Endothelial cell of umbilical vein (primary cell): Measurements from ENCODE around the gene TAF3. TPM values are rescaled to one million over a fixed set of nuclear protein-coding genes. Genes with fewer than 3 reads are reported as not detected.

ENCODE experiments used
- BruUV-seq: library from RNA; stranded (reverse); fragments of 400-500 nt; replicated peaks from 2 replicates; lab custom pipeline; 2021; lab: Mats Ljungman, UMichigan
- CTCF ChIA-PET: fragments of 300-600, 350-600 bp; sonication (Branson Sonifier 250); formaldehyde crosslinking; loops from one replicate; lab custom pipeline; 2021; ENCODE audit warnings: antibody characterized with exemption, inconsistent platforms; lab: Charles Lee
- POLR2A ChIA-PET: fragments of 300-600, 350-600 bp; sonication (Branson Sonifier 250); formaldehyde crosslinking; loops from one replicate; lab custom pipeline; 2021; ENCODE audit warnings: antibody characterized with exemption, inconsistent platforms; lab: Charles Lee
- DNase-seq: peaks from one replicate; pipeline ENCODE4 v3.0.0-alpha.2; 2011; ENCODE audit warnings: low read depth, low spot score
- FAIRE-seq: peaks from 2 replicates; lab custom pipeline; 2011; peaks lifted over from hg19 to GRCh38; lab: Jason Lieb, UNC
- H2AFZ ChIP-seq: 2 replicates; pipeline ENCODE4 v1.6.0; 2012; ENCODE audit warnings: low read depth, low read length, control low read depth, inconsistent platforms
- H3K27ac ChIP-seq: 2 replicates; pipeline ENCODE4 v1.5.1; 2011; ENCODE audit warnings: low read depth, mild to moderate bottlenecking, control low read depth, low read length, moderate library complexity; ENCODE audit not compliant: insufficient read depth
- H3K27me3 ChIP-seq, 2 experiments: 2 replicates each; pipeline versions ENCODE4 v1.6.0 to v1.6.1; 2011; ENCODE audit warnings: low read length in 2 of 2, mixed read lengths in 1 of 2; ENCODE audit not compliant: control insufficient read depth in 2 of 2, insufficient read depth in 2 of 2
- H3K36me3 ChIP-seq, 2 experiments: 2 replicates in 1 of 2; 3 replicates in 1 of 2; pipeline ENCODE4 v1.5.1; 2011; ENCODE audit warnings: low read length in 2 of 2, mild to moderate bottlenecking in 1 of 2, moderate library complexity in 1 of 2; ENCODE audit not compliant: control insufficient read depth in 2 of 2, insufficient read depth in 2 of 2; ENCODE audit errors: extremely low read depth in 1 of 2
- H3K4me1 ChIP-seq: 3 replicates; pipeline ENCODE4 v1.5.1; 2011; ENCODE audit warnings: mild to moderate bottlenecking, low read length; ENCODE audit not compliant: control insufficient read depth, insufficient read depth; ENCODE audit errors: extremely low read depth
- H3K4me2 ChIP-seq: 2 replicates; pipeline ENCODE4 v1.6.1; 2011; ENCODE audit warnings: low read length, control low read depth, mixed read lengths; ENCODE audit not compliant: insufficient read depth
- H3K4me3 ChIP-seq, 3 experiments: fragments of 200-600 bp in 1 of 3; sonication (generic), shearing (Covaris generic) in 1 of 3; replicated peaks in 1 of 3; 2 replicates each; pipeline ENCODE4 v1.5.1; 2011 to 2016; ENCODE audit warnings: control low read depth in 3 of 3, low read length in 3 of 3, mild to moderate bottlenecking in 2 of 3, inconsistent platforms in 1 of 3, low read depth in 1 of 3, moderate library complexity in 1 of 3; ENCODE audit not compliant: insufficient read depth in 1 of 3
- H3K79me2 ChIP-seq: 2 replicates; pipeline ENCODE4 v1.6.0; 2012; ENCODE audit warnings: low read length, inconsistent platforms; ENCODE audit not compliant: control insufficient read depth, insufficient read depth
- H3K9ac ChIP-seq: replicated peaks from 2 replicates; pipeline ENCODE3; 2011; ENCODE audit warnings: low read length, control low read depth; ENCODE audit not compliant: insufficient read depth; ENCODE audit errors: extremely low read depth
- H3K9me1 ChIP-seq: replicated peaks from 3 replicates; pipeline ENCODE4 v1.6.0; 2011; ENCODE audit warnings: mild to moderate bottlenecking, low read length; ENCODE audit not compliant: control insufficient read depth, insufficient read depth; ENCODE audit errors: extremely low read depth
- H3K9me3 ChIP-seq: replicated peaks from 2 replicates; pipeline ENCODE4 v1.5.1; 2012; ENCODE audit warnings: low read length, inconsistent platforms; ENCODE audit not compliant: control insufficient read depth, insufficient read depth
- H4K20me1 ChIP-seq: replicated peaks from 2 replicates; pipeline ENCODE3; 2011; ENCODE audit warnings: mild to moderate bottlenecking, low read length; ENCODE audit not compliant: control insufficient read depth, insufficient read depth; ENCODE audit errors: extremely low read depth
- EZH2 ChIP-seq: IDR thresholded peaks from 2 replicates; pipeline ENCODE4 v1.6.1; 2012; ENCODE audit warnings: borderline replicate concordance, low read depth, mild to moderate bottlenecking, moderate library complexity, low read length, inconsistent platforms; ENCODE audit not compliant: severe bottlenecking
- FOS ChIP-seq: IDR thresholded peaks from 2 replicates; pipeline ENCODE4 v1.6.1; 2011; ENCODE audit warnings: mild to moderate bottlenecking, low read length, moderate library complexity, borderline replicate concordance; ENCODE audit not compliant: insufficient read depth
- GATA2 ChIP-seq: IDR thresholded peaks from 2 replicates; pipeline ENCODE4 v1.7.0; 2011; ENCODE audit warnings: low read depth, mild to moderate bottlenecking, moderate library complexity, mixed read lengths, low read length; ENCODE audit not compliant: insufficient read length, insufficient read depth
- JUN ChIP-seq: IDR thresholded peaks from 2 replicates; pipeline ENCODE4 v1.6.1; 2011; ENCODE audit warnings: borderline replicate concordance, low read depth; ENCODE audit not compliant: insufficient read length, insufficient read depth
- MYC ChIP-seq: IDR thresholded peaks from one replicate; pipeline ENCODE4 v1.6.1; 2011; ENCODE audit warnings: mild to moderate bottlenecking, low read depth, low read length
- POLR2A ChIP-seq: IDR thresholded peaks from 2 replicates; pipeline ENCODE4 v1.6.1; 2012; ENCODE audit warnings: low read depth, mild to moderate bottlenecking, control low read depth, low read length
- POLR2AphosphoS5 ChIP-seq: IDR thresholded peaks from 2 replicates; pipeline ENCODE4 v1.6.1; 2012; ENCODE audit warnings: low read depth, mild to moderate bottlenecking, control low read depth, low read length, moderate library complexity; ENCODE audit not compliant: insufficient read depth
- dilution Hi-C: fragments of 300-500 bp; cut with MboI; formaldehyde crosslinking; loops from one replicate; pipeline ENCODE4 v1.15.0; 2019; ENCODE audit warnings: low sequenced_read_pairs; ENCODE audit not compliant: extremely low pct_ligation_motif_present
- intact Hi-C: fragments of 100-400 bp; cut with micrococcal nuclease; formaldehyde crosslinking; loops from one replicate; pipeline ENCODE4 v1.10.0; 2022
- polyA plus RNA-seq, 4 experiments: library from polyadenylated mRNA; depleted of rRNA in 3 of 4; stranded (reverse) in 3 of 4; unstranded in 1 of 4; fragments of >200 nt; gene quantifications; 2 replicates each; pipeline versions ENCODE4 v1.2.1 to v1.2.3, GENCODE V29; 2011 to 2012; ENCODE audit warnings: missing spikeins in 1 of 4
- total RNA-seq: library from RNA; stranded (reverse); gene quantifications from 2 replicates; pipeline ENCODE4 v1.2.3, GENCODE V29; 2021
- TF ChIP-seq, protein P1 (sequence below): IDR thresholded peaks from 2 replicates; pipeline ENCODE4 v1.6.1; 2011; ENCODE audit not compliant: insufficient read depth, insufficient read length
- TF ChIP-seq, protein P2 (sequence below), 2 donors: IDR thresholded peaks; 1 replicate in 1 of 2; 2 replicates in 1 of 2; pipeline ENCODE4 v1.5.1; 2011; ENCODE audit warnings: low read length in 2 of 2, mild to moderate bottlenecking in 2 of 2, moderate library complexity in 2 of 2, control low read depth in 1 of 2, inconsistent platforms in 1 of 2, low read depth in 1 of 2; ENCODE audit not compliant: insufficient read depth in 1 of 2; ENCODE audit errors: extremely low read depth in 1 of 2

Gene TAF3
- total and polyA plus RNA-seq, 2 donors (not counting 3 experiments of a cell fraction or from before 2014, with no cell fraction given), result 2.4 to 10.5 TPM

DNA sequence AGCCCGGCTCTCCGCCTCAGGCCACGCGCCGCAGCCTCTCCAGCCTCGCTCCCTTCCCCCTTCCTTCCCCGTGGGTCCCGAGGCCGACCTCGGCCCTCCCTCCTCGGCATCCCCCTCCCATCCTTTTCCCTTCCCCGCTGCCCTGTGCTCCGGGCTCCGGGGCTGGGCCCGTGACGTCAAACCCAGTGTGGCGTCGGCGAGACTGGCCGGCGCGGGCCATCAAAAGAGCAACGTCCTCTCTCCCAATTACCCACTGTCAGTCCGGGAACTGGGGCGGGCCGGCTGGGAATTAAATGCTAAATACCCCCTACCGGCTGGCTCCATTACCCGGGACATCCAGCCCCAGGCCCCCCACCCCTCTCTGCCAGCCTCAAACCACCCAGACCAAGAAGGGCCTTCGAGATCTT lies 233.5 kb downstream of the TAF3 start:
- H3K27ac ChIP-seq, result peak overlapping the region; percentile 96
- H4K20me1 ChIP-seq, result no peaks in the 10 kb centered on the region
- no peaks in the 10 kb centered on the region for H3K9me3 ChIP-seq
- POLR2A ChIA-PET, result interaction anchor here (0.5 kb wide), 1 partner anchor 13 kb away, joined by 5 read pairs; no protein-coding TSS in a partner anchor
- peak; percentile 68 for FAIRE-seq
- intact Hi-C loops (loop anchor here (1.0 to 10.0 kb wide), 7 partner anchors 85 to 1023 kb away; partner anchors contain the start of gene TAF3), dilution Hi-C loops (no loop called here)
- no peaks in the 10 kb centered on the region for H3K36me3 ChIP-seq
- DNase-seq, result peak; percentile 83
- H3K4me1 ChIP-seq, result peaks cover 35% of the 10 kb centered on the region
- no peaks in the 10 kb centered on the region for H3K9me1 ChIP-seq
- H2AFZ ChIP-seq, result peak overlapping the region; percentile 53
- peaks cover 61% of the 10 kb centered on the region for H3K79me2 ChIP-seq
- peak overlapping the region in 2 of 3 experiments; percentile 33 to 58 for H3K4me3 ChIP-seq
- peak overlapping the region; percentile 87 for H3K4me2 ChIP-seq
- peak overlapping the region; percentile 90 for H3K9ac ChIP-seq
- no peak for TF ChIP-seq EZH2
- TF ChIP-seq MYC, result no peak
- no peak for TF ChIP-seq POLR2A
- TF ChIP-seq, protein P1, sequence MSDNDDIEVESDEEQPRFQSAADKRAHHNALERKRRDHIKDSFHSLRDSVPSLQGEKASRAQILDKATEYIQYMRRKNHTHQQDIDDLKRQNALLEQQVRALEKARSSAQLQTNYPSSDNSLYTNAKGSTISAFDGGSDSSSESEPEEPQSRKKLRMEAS, result no peak
- no peak for TF ChIP-seq GATA2
- no peak for TF ChIP-seq POLR2AphosphoS5
- TF ChIP-seq, protein P2, sequence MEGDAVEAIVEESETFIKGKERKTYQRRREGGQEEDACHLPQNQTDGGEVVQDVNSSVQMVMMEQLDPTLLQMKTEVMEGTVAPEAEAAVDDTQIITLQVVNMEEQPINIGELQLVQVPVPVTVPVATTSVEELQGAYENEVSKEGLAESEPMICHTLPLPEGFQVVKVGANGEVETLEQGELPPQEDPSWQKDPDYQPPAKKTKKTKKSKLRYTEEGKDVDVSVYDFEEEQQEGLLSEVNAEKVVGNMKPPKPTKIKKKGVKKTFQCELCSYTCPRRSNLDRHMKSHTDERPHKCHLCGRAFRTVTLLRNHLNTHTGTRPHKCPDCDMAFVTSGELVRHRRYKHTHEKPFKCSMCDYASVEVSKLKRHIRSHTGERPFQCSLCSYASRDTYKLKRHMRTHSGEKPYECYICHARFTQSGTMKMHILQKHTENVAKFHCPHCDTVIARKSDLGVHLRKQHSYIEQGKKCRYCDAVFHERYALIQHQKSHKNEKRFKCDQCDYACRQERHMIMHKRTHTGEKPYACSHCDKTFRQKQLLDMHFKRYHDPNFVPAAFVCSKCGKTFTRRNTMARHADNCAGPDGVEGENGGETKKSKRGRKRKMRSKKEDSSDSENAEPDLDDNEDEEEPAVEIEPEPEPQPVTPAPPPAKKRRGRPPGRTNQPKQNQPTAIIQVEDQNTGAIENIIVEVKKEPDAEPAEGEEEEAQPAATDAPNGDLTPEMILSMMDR (IDR thresholded peaks at IDR 0.05; ENCODE audit: extremely low read depth in 1 of 2, insufficient read depth in 1 of 2, low read depth in 1 of 2, low read length in 2 of 2), result no peak
- no peak for TF ChIP-seq JUN
- no peak for TF ChIP-seq FOS
- no TSS peak for BruUV-seq
- H3K27me3 ChIP-seq, result no peaks in the 10 kb centered on the region
- CTCF ChIA-PET, result interaction anchor here (0.7 to 2.1 kb wide), 4 partner anchors 180 to 1157 kb away, joined by 3 to 9 read pairs (median 5); no protein-coding TSS in a partner anchor
